ENCODE measurements around the gene SUPT3H. TPM values are rescaled to one million over a fixed set of nuclear protein-coding genes. Genes with fewer than 3 reads are reported as not detected.
"Not testable (repeated sequence)": the region's sequence is repeated elsewhere in the genome, so short reads cannot be mapped to it uniquely, and the experiment has no call there.

Gene SUPT3H
- total RNA-seq, 2 donors from 2014 or later, result 5.3 to 6.6 TPM

GRCh38 chr6:45156075-45156474 lies 221.7 kb downstream of the SUPT3H start:
- ATAC-seq (ENCODE audit: insufficient number of reproducible peaks, low FRiP score, low read depth) (no peak), DNase-seq (ENCODE audit: low spot score) (no peak)
- H3K4me3 ChIP-seq, result no peak overlapping the region
- no peaks in the 10 kb centered on the region for H3K27me3 ChIP-seq (replicated peaks; ENCODE audit: insufficient read depth)
- H3K4me1 ChIP-seq (ENCODE audit: control insufficient read depth in 1 of 2, low read depth in 2 of 2), result no peaks in the 10 kb centered on the region
- no peaks in the 10 kb centered on the region for H3K36me3 ChIP-seq
- no peak overlapping the region for H3K27ac ChIP-seq
- H3K9me3 ChIP-seq, result no peaks in the 10 kb centered on the region
- no peak for TF ChIP-seq CTCF (IDR thresholded peaks at IDR 0.05)

DNA sequence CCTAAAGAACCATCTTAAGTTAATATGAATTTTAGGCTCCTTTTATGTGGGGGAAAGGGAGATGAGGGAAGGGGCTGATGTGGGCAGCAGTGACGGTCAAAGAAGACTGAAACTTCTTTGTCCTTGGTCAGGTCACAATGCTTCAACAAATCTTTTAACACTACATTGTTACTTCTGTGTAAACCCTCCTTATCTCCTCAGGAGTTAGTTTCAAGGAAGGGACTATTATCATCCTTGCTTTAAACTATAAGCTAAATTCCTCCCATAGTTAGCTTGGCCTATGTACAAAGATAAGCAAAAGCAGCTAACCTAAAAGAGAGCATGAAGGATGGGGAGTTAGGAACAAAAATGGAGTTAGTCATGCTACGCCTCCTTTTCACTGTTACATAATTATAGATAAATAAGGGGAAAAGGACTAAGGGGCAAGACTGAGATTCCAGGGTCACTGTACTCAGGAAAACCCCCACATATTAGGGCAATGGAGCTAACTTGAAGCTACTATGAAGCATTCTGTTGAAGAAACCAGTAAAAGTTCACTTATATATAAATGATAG lies 222.3 kb downstream of the SUPT3H start:
- no peak for TF ChIP-seq CTCF (IDR thresholded peaks at IDR 0.05)
- H3K4me1 ChIP-seq (ENCODE audit: control insufficient read depth in 1 of 2, low read depth in 2 of 2), result no peaks in the 10 kb centered on the region

GRCh38 chr6:45154679-45155078 lies 223.1 kb downstream of the SUPT3H start:
- Histone ChIP-seq H3K4me3 (no peak overlapping the region), H3K27me3 (replicated peaks; ENCODE audit: insufficient read depth) (no peaks in the 10 kb centered on the region), H3K27ac (no peak overlapping the region), H3K9me3 (no peaks in the 10 kb centered on the region), H3K4me1 (ENCODE audit: control insufficient read depth in 1 of 2, low read depth in 2 of 2) (no peaks in the 10 kb centered on the region), H3K36me3 (no peaks in the 10 kb centered on the region)
- no peak for TF ChIP-seq CTCF (IDR thresholded peaks at IDR 0.05)
- DNase-seq (ENCODE audit: low spot score), result no peak
- ATAC-seq (ENCODE audit: insufficient number of reproducible peaks, low FRiP score, low read depth), result no peak

More for the DNA sequence above, 222.3 kb downstream of the SUPT3H start:
- no peak for DNase-seq (ENCODE audit: low spot score)
- Histone ChIP-seq H3K9me3 (no peaks in the 10 kb centered on the region), H3K4me3 (no peak overlapping the region), H3K27me3 (replicated peaks; ENCODE audit: insufficient read depth) (no peaks in the 10 kb centered on the region), H3K27ac (no peak overlapping the region), H3K36me3 (no peaks in the 10 kb centered on the region)
- no peak for ATAC-seq (ENCODE audit: insufficient number of reproducible peaks, low FRiP score, low read depth)

DNA sequence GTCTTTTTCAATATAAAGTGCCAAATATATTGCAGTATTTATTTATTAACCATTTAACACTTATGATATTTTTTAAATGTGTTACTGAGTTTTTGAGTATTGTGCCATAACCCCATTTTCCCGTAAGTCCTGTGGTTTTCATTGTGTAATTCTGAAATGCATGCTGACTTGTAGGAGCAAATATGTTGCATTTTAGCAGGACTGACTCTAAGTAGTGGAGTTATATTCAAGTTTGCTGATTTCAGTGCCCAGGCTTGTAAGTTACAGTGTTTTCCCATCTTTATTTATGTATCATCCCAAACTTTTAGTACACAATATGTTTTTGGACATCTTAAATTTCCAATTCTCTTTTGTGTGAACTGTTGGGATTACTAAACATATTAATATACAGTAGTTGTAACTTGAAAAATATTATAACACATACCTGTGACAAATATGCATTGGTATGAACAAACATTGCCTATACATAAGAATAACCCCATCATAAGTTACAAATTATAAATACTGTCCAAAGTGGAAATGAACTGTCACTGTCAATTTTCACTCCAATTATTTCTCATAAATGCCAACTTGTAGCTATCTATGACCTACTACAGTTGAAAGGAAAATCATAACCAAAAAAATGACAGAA lies 228.9 kb downstream of the SUPT3H start:
- Histone ChIP-seq H3K4me3 (no peak overlapping the region), H3K27ac (no peak overlapping the region), H3K27me3 (replicated peaks; ENCODE audit: insufficient read depth) (no peaks in the 10 kb centered on the region), H3K36me3 (no peaks in the 10 kb centered on the region), H3K9me3 (peaks cover 10% of the 10 kb centered on the region), H3K4me1 (ENCODE audit: control insufficient read depth in 1 of 2, low read depth in 2 of 2) (no peaks in the 10 kb centered on the region)
- no peak for TF ChIP-seq CTCF (IDR thresholded peaks at IDR 0.05)
- DNase-seq (ENCODE audit: low spot score) (no peak), ATAC-seq (ENCODE audit: insufficient number of reproducible peaks, low FRiP score, low read depth) (no peak)

- DNase-seq (ENCODE audit: low spot score) (no peak), ATAC-seq (ENCODE audit: insufficient number of reproducible peaks, low FRiP score, low read depth) (no peak)
- H3K27ac ChIP-seq, result no peak overlapping the region
- H3K27me3 ChIP-seq (replicated peaks; ENCODE audit: insufficient read depth), result no peaks in the 10 kb centered on the region
- H3K36me3 ChIP-seq, result no peaks in the 10 kb centered on the region
- no peak for TF ChIP-seq CTCF (IDR thresholded peaks at IDR 0.05)
- H3K9me3 ChIP-seq, result peaks cover 10% of the 10 kb centered on the region
- no peaks in the 10 kb centered on the region for H3K4me1 ChIP-seq (ENCODE audit: control insufficient read depth in 1 of 2, low read depth in 2 of 2)
- H3K4me3 ChIP-seq, result no peak overlapping the region
Observed at GRCh38 chr6:45148278-45148677, 229.5 kb downstream of the SUPT3H start.

DNA sequence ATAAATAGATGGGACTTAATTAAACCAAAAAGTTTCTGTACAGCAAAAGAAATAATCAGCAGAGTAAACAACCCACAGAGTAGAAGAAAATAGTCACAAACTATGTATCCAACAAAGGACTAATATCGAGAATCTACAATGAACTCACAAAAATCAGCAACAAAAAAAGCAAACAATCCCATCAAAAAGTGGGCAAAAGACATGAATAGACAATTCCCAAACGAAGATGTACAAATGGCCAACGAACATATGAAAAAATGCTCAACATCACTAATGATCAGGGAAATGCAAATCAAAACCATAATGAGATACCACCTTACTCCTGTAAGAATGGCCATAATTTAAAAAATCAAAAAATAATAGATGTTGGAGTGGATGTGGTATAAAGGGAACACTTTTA lies 232.1 kb downstream of the SUPT3H start:
- H3K9me3 ChIP-seq, result peaks cover 10% of the 10 kb centered on the region
- not testable (repeated sequence) for H3K4me3 ChIP-seq; DNase-seq (ENCODE audit: low spot score); H3K27me3 ChIP-seq (replicated peaks; ENCODE audit: insufficient read depth); ATAC-seq (ENCODE audit: insufficient number of reproducible peaks, low FRiP score, low read depth); H3K4me1 ChIP-seq (ENCODE audit: control insufficient read depth in 1 of 2, low read depth in 2 of 2); H3K36me3 ChIP-seq; H3K27ac ChIP-seq
